Measurements from ENCODE around the gene PLEK2.

DNA sequence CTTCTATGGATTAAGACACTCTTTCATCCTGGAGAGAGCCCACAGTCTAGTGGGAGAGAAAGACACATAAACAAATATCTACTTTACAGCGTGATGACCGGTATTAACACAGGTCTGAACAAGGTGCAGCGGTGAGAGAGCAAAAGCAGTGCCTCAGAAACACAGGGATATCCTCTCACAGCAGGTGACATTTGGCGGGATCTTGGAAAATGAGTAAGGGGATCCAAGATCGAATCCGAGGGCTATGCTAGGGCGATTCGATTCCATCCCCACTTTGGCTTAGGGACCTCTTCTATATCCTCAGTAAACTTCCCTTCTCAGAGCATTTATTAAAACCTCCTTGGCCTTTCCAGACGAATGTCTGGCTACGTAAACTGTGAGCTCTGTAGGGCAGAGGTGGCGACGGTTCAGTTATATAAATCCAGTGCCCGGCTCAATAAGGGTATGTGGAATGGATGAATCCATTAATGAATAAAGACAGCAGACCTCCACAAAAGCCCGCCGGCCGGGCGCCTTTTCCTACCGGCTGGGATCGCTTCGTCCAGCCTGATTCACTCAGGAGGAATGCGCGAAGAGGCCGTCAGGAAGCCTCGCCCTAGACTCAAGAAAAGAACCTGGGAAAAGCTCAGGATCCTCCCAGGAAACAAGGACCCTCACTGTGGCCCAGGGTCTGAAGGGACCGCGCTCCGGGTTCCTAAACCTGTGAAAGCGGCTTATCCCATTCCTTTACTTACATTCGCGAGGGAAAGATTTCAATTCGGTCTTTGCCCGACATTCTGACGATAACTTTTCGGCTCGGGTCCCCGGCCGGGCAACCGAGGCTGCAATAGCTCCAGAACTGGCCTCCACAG is 52.8 kb downstream of the PLEK2 start:
- no peak for TF ChIP-seq POLR2A (IDR thresholded peaks at IDR 0.05; ENCODE audit: low read length)
- TF ChIP-seq MYC (IDR thresholded peaks at IDR 0.05; ENCODE audit: borderline replicate concordance, low read length): no peak
- TF ChIP-seq, protein P1, sequence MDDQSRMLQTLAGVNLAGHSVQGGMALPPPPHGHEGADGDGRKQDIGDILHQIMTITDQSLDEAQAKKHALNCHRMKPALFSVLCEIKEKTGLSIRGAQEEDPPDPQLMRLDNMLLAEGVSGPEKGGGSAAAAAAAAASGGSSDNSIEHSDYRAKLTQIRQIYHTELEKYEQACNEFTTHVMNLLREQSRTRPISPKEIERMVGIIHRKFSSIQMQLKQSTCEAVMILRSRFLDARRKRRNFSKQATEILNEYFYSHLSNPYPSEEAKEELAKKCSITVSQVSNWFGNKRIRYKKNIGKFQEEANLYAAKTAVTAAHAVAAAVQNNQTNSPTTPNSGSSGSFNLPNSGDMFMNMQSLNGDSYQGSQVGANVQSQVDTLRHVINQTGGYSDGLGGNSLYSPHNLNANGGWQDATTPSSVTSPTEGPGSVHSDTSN (IDR thresholded peaks at IDR 0.05): no peak
- TF ChIP-seq, protein P2, sequence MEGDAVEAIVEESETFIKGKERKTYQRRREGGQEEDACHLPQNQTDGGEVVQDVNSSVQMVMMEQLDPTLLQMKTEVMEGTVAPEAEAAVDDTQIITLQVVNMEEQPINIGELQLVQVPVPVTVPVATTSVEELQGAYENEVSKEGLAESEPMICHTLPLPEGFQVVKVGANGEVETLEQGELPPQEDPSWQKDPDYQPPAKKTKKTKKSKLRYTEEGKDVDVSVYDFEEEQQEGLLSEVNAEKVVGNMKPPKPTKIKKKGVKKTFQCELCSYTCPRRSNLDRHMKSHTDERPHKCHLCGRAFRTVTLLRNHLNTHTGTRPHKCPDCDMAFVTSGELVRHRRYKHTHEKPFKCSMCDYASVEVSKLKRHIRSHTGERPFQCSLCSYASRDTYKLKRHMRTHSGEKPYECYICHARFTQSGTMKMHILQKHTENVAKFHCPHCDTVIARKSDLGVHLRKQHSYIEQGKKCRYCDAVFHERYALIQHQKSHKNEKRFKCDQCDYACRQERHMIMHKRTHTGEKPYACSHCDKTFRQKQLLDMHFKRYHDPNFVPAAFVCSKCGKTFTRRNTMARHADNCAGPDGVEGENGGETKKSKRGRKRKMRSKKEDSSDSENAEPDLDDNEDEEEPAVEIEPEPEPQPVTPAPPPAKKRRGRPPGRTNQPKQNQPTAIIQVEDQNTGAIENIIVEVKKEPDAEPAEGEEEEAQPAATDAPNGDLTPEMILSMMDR (IDR thresholded peaks at IDR 0.05): no peak
- TF ChIP-seq CHD2 (IDR thresholded peaks at IDR 0.05; ENCODE audit: low read length, partially characterized antibody): no peak
- no peak for TF ChIP-seq RNF2 (IDR thresholded peaks at IDR 0.05; ENCODE audit: borderline replicate concordance, low read depth)
- no peak for TF ChIP-seq KDM1A (IDR thresholded peaks at IDR 0.05; ENCODE audit: low read depth)
- no peak for TF ChIP-seq CEBPB (IDR thresholded peaks at IDR 0.05)
- TF ChIP-seq CBX8 (IDR thresholded peaks at IDR 0.05): no peak
- TF ChIP-seq, protein P3, sequence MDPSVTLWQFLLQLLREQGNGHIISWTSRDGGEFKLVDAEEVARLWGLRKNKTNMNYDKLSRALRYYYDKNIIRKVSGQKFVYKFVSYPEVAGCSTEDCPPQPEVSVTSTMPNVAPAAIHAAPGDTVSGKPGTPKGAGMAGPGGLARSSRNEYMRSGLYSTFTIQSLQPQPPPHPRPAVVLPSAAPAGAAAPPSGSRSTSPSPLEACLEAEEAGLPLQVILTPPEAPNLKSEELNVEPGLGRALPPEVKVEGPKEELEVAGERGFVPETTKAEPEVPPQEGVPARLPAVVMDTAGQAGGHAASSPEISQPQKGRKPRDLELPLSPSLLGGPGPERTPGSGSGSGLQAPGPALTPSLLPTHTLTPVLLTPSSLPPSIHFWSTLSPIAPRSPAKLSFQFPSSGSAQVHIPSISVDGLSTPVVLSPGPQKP (IDR thresholded peaks at IDR 0.05; ENCODE audit: low read depth, low read length): no peak
- no peak for TF ChIP-seq BHLHE40 (IDR thresholded peaks at IDR 0.05; ENCODE audit: low read depth, low read length)
- no peak for TF ChIP-seq SMC3 (IDR thresholded peaks at IDR 0.05)
- no peak for TF ChIP-seq RAD21 (conservative IDR thresholded peaks at IDR 0.05 in 1 of 2, IDR thresholded peaks at IDR 0.05 in 1 of 2)
- no peak for TF ChIP-seq ZFP36 (IDR thresholded peaks at IDR 0.05; ENCODE audit: borderline replicate concordance, partially characterized antibody)
